Thoracic aorta (tissue), 2 donors: Measurements from ENCODE around the gene MAP3K4. TPM values are rescaled to one million over a fixed set of nuclear protein-coding genes. Genes with fewer than 3 reads are reported as not detected.

Experiments
- ATAC-seq: fragments of 150-250 bp; one replicate; pipeline ENCODE4 v1.8.0; 2017; ENCODE audit warnings: low read depth; ENCODE audit not compliant: insufficient number of reproducible peaks, low FRiP score
- DNase-seq: peaks from one replicate; pipeline ENCODE4 v3.0.0-alpha.2; 2020; ENCODE audit warnings: low spot score
- H3K27ac ChIP-seq, 2 donors: fragments of 200-600 bp; sonication (generic); 1 replicate in 1 of 2; 2 replicates in 1 of 2; pipeline ENCODE4 v1.5.1; 2016; ENCODE audit warnings: mild to moderate bottlenecking in 2 of 2, moderate library complexity in 2 of 2
- H3K27me3 ChIP-seq: fragments of 200-600 bp; sonication (generic); replicated peaks from 2 replicates; pipeline ENCODE4 v1.6.0; 2016; ENCODE audit warnings: mild to moderate bottlenecking; ENCODE audit not compliant: insufficient read depth
- H3K36me3 ChIP-seq: fragments of 200-600 bp; sonication (generic); one replicate; pipeline ENCODE4 v1.5.1; 2016
- H3K4me1 ChIP-seq, 2 donors: fragments of 200-600 bp; sonication (generic); 1 replicate in 1 of 2; 2 replicates in 1 of 2; pipeline versions ENCODE4 v1.5.1 to v1.6.0; 2016; ENCODE audit warnings: low read depth in 2 of 2, mild to moderate bottlenecking in 1 of 2; ENCODE audit not compliant: control insufficient read depth in 1 of 2
- H3K4me3 ChIP-seq: fragments of 200-600 bp; sonication (generic); 2 replicates; pipeline ENCODE4 v1.5.1; 2016; ENCODE audit warnings: mild to moderate bottlenecking
- H3K9me3 ChIP-seq: fragments of 200-600 bp; sonication (generic); 2 replicates; pipeline ENCODE4 v1.5.1; 2016
- total RNA-seq, 2 donors: library from RNA; depleted of rRNA; stranded (reverse); fragments of >200 nt; gene quantifications; one replicate each; pipeline versions ENCODE4 v1.1.0 to v1.2.3, GENCODE V29; 2016
- TF ChIP-seq, protein P1 (sequence below): fragments of 200-600 bp; sonication (generic); IDR thresholded peaks from one replicate; pipeline ENCODE4 v1.5.1; 2019; ENCODE audit warnings: antibody characterized with exemption

MAP3K4 gene
- total RNA-seq, 2 donors from 2014 or later, result 22.6 to 25.3 TPM

DNA sequence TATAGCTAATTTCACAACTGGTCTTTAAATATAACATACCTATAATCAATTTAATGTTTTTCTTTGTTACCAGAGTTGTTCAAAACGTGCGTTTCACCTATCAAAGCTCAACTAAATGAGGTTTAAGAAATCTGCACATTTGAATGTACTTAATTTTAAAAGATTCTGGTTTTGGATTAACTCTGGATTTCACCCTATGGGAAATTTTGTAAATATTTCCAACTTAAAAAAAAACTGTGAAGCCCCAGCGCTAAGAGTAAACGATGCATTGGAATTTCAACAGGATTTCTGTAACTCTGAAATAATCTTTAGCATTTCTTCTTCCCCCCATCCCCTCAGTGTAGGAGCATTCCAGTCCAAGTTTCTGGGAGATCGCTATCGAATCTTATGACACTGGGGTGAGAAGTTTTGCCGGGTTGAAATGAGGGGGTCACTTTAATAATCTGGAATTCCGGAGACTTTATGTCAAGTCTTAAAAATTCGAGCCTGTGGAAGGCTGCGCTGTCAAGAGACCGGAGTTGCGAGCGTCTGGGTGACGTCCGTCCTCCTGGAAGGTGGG, 643 bp upstream of the MAP3K4 start:
- Histone ChIP-seq H3K9me3 (no peaks in the 10 kb centered on the region), H3K36me3 (no peaks in the 10 kb centered on the region), H3K27me3 (no peaks in the 10 kb centered on the region), H3K27ac (peak overlapping the region; percentile 78 to 84), H3K4me1 (peaks cover 7 to 15% of the 10 kb centered on the region in 2 donors), H3K4me3 (peak overlapping the region; percentile 91)
- ATAC-seq, result peak; percentile 51
- TF ChIP-seq, protein P1, sequence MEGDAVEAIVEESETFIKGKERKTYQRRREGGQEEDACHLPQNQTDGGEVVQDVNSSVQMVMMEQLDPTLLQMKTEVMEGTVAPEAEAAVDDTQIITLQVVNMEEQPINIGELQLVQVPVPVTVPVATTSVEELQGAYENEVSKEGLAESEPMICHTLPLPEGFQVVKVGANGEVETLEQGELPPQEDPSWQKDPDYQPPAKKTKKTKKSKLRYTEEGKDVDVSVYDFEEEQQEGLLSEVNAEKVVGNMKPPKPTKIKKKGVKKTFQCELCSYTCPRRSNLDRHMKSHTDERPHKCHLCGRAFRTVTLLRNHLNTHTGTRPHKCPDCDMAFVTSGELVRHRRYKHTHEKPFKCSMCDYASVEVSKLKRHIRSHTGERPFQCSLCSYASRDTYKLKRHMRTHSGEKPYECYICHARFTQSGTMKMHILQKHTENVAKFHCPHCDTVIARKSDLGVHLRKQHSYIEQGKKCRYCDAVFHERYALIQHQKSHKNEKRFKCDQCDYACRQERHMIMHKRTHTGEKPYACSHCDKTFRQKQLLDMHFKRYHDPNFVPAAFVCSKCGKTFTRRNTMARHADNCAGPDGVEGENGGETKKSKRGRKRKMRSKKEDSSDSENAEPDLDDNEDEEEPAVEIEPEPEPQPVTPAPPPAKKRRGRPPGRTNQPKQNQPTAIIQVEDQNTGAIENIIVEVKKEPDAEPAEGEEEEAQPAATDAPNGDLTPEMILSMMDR, result no peak
- DNase-seq, result no peak

DNA sequence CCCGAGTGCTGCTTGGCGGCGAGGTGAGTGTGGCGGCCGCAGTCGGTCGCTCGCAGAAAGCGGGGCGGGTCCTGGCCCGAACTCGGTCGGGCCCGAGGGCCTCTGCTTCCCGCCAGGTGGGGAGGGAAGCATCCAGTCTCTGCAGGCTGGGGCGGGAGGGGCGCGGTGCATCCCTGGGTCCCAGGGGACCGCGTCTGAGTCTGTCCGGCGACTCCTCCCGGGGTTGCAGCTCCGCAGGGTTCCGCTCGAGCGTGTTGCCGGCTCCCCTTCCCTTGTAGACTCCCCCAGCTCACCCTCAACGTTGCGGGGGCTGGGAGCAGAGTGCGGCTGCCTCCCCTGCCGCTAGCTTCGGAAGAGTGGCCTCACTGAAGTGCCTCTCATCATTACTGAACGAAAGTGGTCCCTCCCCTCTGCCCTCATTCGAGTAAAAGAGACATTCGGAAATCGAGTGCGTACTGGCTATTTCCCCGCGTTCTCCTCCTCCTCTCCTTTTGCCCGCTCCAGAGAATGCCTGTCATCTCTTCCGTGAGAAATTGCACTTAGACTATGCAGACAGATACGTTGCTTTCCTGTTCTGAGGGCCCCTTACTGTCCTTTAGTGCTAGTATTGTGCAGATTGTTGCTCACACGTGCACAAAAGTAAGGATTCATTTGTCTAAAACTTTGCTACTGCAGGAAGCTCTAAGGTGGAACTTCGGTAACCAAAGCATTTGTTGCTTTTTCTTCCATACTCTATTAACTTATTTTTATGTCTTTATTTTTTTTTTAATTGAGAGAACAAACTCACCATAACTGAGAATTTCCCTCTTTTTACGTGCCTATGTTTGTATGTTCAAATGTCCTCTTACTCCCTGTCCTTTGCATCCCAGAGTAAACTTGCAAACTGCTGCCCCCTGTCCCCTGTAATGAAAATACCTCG, 751 bp downstream of the MAP3K4 start:
- no peaks in the 10 kb centered on the region for H3K27me3 ChIP-seq
- TF ChIP-seq, protein P1, result peak; percentile 55
- DNase-seq, result no peak
- H3K27ac ChIP-seq, result peak overlapping the region; percentile 78 to 84
- no peaks in the 10 kb centered on the region for H3K9me3 ChIP-seq
- no peaks in the 10 kb centered on the region for H3K36me3 ChIP-seq
- peaks cover 7 to 15% of the 10 kb centered on the region in 2 donors for H3K4me1 ChIP-seq
- ATAC-seq, result peak; percentile 16
- peak overlapping the region; percentile 91 for H3K4me3 ChIP-seq

DNA sequence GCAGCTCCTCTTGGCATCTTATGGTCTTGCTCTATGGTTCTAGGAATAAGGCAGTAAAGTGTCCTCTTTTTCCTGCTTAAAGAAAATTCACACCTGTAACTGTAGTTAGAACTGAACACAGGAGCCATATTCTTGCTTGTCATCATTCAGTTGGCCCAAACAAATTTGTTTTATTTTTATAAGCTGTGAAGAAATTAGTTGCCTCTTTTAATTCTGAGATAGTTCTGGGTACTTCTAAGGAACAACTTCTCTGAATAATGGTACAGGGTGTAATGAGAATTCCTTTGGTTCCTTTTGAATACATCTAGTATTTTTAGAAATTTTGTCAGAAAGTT, 1.4 kb downstream of the MAP3K4 start:
- peak overlapping the region; percentile 91 for H3K4me3 ChIP-seq
- no peaks in the 10 kb centered on the region for H3K27me3 ChIP-seq
- TF ChIP-seq, protein P1, result no peak
- DNase-seq, result no peak
- ATAC-seq, result no peak
- peaks cover 7 to 15% of the 10 kb centered on the region in 2 donors for H3K4me1 ChIP-seq
- no peak overlapping the region for H3K27ac ChIP-seq
- no peaks in the 10 kb centered on the region for H3K36me3 ChIP-seq
- H3K9me3 ChIP-seq, result no peaks in the 10 kb centered on the region

DNA sequence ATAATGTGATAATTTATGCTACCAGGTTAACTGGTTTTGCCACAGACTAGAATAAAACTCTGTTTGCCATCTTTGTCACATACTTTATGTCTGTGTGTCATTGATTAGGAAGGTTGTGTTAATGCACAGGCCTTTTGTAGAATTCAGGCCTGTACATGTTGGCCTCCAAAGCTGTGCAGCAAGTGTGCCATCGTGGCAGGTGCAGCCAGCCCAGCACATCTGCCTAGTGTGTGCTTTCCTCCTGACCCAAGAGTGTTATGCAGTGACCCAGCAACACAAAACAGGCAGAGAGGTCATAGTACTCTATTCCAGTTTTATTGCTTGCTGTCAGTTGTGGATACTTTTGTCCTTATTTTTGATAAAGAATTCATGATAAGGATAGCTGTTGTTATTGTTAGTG, 3.7 kb downstream of the MAP3K4 start:
- Histone ChIP-seq H3K9me3 (no peaks in the 10 kb centered on the region), H3K27ac (no peak overlapping the region), H3K4me1 (peaks cover 7 to 15% of the 10 kb centered on the region in 2 donors), H3K27me3 (no peaks in the 10 kb centered on the region), H3K4me3 (no peak overlapping the region), H3K36me3 (no peaks in the 10 kb centered on the region)
- ATAC-seq (no peak), DNase-seq (no peak)
- TF ChIP-seq, protein P1, result no peak

DNA sequence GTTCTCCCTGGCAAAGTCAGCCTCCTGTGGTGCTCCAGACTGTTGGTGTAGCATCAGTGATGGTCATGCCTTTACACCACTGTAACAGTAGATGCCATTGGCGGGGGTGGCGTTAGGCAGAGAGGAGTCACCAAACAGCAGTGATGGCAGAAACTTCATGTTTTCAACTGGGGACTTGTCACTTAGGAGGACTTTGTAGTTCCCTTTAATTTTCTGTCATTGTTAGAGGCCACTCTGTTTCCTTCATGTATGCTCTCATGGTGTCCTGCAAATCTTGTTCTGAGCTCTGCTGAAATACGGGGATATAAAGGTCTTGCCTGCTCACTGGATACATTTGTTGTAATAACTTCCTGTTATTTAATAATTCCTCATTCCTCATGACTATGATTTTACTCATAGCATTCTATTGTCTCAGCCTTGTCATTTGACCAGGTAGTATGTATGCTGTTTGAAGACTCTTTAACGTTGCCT, 4.6 kb downstream of the MAP3K4 start:
- Histone ChIP-seq H3K27me3 (no peaks in the 10 kb centered on the region), H3K36me3 (no peaks in the 10 kb centered on the region), H3K9me3 (no peaks in the 10 kb centered on the region), H3K27ac (no peak overlapping the region), H3K4me3 (no peak overlapping the region), H3K4me1 (peaks cover 3 to 15% of the 10 kb centered on the region in 2 donors)
- no peak for ATAC-seq
- DNase-seq, result no peak
- TF ChIP-seq, protein P1, result no peak
